ENCODE measurements around the gene SF3B2. TPM values are rescaled to one million over a fixed set of nuclear protein-coding genes. Genes with fewer than 3 reads are reported as not detected.

Gene SF3B2
- total and polyA plus RNA-seq, 9 of the 15 experiments (the other 6 are each of a cell fraction or from before 2014, with no cell fraction given), result 58.3 to 248 (median 157) TPM

- TF ChIP-seq EP300 (IDR thresholded peaks at IDR 0.05; ENCODE audit: low read length) (0 out of 2 replicates have a peak, but pooled peaks have one; percentile 13), FOXP1 (CRISPR knock-in tag; IDR thresholded peaks at IDR 0.05) (no peak), THRB (CRISPR knock-in tag; conservative IDR thresholded peaks at IDR 0.05) (no peak), ZNF830 (CRISPR knock-in tag; IDR thresholded peaks at IDR 0.05) (no peak), PKNOX1 (IDR thresholded peaks at IDR 0.05) (peak; percentile 68), ZBTB17 (CRISPR knock-in tag; IDR thresholded peaks at IDR 0.05) (0 out of 2 replicates have a peak, but pooled peaks have one; percentile 14), NFIC (IDR thresholded peaks at IDR 0.05) (0 out of 2 replicates have a peak, but pooled peaks have one; percentile 5), PHF21A (IDR thresholded peaks at IDR 0.05; ENCODE audit: borderline replicate concordance, low read depth) (no peak), ZKSCAN1 (IDR thresholded peaks at IDR 0.05; ENCODE audit: low read depth, low read length) (peak; percentile 70), NONO (IDR thresholded peaks at IDR 0.05; ENCODE audit: low read depth in 2 of 2, low read length in 1 of 2) (peak in 1 of 2 experiments; percentile 44; a peak in 1 of 4 replicates), ID3 (CRISPR knock-in tag; IDR thresholded peaks at IDR 0.05) (no peak), ID3 (tag; IDR thresholded peaks at IDR 0.05) (peak; percentile 48; the same call in 1 of the 2 replicates), RB1 (IDR thresholded peaks at IDR 0.05; ENCODE audit: low read depth) (peak; percentile 69; the same call in 1 of the 2 replicates), FOXJ3 (CRISPR knock-in tag; IDR thresholded peaks at IDR 0.05) (no peak), CTCF (IDR thresholded peaks at IDR 0.05 in 2 of 3, conservative IDR thresholded peaks at IDR 0.05 in 1 of 3; ENCODE audit: insufficient read depth in 2 of 3, low read depth in 1 of 3, low read length in 3 of 3) (no peak), FUS (optimal IDR thresholded peaks at IDR 0.05; ENCODE audit: low read depth, low read length) (peak; percentile 63), ZNF644 (tag; IDR thresholded peaks at IDR 0.05; ENCODE audit: low read depth) (no peak), TFAP4 (CRISPR knock-in tag; IDR thresholded peaks at IDR 0.05; ENCODE audit: borderline replicate concordance) (peak; percentile 90), BDP1 (IDR thresholded peaks at IDR 0.05; ENCODE audit: insufficient read depth, insufficient read length) (no peak), SMAD4 (CRISPR knock-in tag; conservative IDR thresholded peaks at IDR 0.05) (no peak; the same call in 1 of the 2 replicates), E2F3 (CRISPR knock-in tag; IDR thresholded peaks at IDR 0.05) (peak; percentile 78), BRF1 (IDR thresholded peaks at IDR 0.05; ENCODE audit: borderline replicate concordance, extremely low read depth, insufficient read length) (no peak), SMAD1 (IDR thresholded peaks at IDR 0.05; ENCODE audit: low read depth, low read length, partially characterized antibody) (peak; percentile 40)
These were observed at the start of gene SF3B2 (continued) for GRCh38 chr11:66051766-66052663.

All from K562 (cell line).